Fibroblast of skin of right quadriceps (primary cell): ENCODE data around the gene AQP12A.
"Not testable (repeated sequence)": the region's sequence is repeated elsewhere in the genome, so short reads cannot be mapped to it uniquely, and the experiment has no call there.

ENCODE experiments used
- DNase-seq: peaks from one replicate; pipeline ENCODE4 v3.0.0-alpha.2; 2013

AQP12A gene

DNA sequence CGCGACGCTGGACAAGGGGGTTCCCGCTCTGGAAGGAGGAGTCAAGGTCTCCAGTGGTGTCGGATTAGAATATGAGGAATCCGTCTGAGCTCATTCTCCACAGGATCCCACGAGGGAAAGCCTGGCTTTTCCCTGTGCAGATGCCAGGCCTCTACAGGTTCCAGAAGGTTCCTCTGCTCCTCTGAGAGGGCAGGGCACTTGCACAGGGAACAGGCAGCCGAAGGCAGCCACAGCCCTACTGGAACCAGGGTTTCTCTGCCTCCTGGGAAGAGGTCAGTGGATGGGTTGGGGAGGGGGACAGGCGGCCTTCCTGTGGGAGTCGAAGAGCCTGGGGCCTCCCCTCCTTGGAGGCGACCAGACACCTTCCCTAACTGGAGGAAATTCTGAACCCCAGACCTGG lies 1.7 kb upstream of the AQP12A start:
- DNase-seq: no peak

DNA sequence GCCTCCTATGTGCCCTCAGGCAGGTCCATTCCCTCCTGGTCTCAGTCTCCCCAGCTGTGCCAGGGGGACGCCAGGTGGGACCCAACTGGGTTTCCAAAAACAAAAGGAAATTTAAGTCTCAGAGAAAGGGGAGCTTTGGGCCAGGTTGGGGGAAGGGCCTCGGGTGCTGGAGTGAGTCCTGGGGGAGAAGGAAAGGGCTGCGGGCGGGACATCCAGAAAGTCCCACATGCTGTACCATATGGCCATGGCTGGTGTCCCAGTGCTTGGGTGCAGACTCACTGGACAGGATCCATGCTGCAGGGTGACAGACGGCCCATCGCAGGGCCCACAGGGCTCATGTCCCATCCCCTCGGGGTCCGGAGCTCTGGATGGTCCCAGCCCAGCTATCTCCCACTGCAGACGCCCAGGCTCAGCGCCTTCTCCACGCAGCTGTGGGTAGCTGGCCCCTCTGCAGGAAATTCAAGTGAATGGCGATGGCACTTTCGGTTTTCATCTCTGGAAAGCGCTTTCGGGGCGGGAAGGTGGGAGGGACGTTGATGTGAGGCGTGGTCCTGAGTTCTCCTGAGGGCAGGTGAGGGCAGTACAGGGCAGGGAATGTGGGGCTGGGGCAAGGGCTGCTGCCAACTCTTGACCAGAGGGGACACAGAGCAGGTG lies 1.1 kb upstream of the AQP12A start:
- DNase-seq: not testable (repeated sequence)

DNA sequence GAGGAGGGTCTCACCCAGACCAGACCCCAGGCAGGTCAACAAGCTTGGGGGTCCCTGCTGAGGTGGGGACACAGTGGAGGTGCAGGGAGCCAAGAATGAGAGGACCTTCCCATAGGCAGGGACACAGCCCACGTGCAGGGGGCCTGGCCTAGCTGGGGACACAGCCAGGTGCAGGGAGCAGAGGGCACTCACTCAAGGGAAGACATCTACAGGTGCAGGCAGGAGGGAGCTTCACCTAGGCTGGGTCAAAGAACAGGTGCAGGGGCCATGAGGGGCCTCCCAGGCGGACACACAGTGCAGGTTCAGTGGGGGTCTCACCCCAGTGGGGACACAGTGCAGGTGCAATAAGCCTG lies 615 bp upstream of the AQP12A start:
- DNase-seq: not testable (repeated sequence)

DNA sequence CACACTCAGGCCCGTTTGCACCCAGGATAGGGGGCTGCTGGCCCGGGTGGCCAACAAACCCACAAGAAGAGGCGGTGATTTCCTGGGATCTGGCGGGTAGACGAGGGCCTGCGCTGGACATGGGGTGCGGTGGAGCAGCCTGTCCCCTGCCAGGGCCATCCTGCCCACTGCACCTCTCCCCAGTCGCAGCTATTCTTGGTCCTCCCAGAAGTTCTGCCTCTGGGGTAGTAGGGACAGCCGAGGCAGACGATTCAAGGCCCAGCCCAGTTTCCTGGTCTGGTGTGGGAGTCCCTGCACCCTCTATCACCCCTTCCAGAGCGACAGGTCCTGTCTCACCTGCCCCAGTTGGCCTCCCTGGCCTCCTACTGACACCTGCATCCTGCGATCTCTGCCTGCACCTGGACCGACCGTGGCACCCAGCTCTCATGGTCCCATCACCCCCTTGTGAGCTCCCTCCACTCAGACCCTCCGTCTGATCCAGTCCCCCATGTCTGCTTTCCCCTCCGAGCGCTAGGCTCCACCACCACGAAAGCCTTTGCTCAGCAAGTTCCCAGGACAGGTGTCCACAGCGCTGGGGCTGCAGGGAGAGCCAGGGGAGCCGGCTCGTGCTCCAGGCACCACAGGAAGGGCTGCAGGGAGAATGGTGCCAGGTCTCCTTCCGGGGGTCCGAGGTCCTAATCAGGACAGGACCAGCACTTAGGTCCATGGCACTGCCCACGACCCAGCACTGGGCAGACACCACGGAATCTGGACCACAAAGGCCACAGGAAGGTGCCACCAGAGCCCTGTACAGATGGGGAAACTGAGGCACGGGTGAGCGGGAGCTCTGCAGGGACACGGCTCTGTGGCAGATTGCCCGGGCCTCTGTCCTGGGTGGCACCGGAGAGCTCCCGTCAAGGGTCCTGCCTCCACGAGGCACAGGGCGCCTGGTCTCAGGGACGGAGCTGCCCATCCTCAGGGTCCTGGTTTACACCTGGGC lies 1.2 kb downstream of the AQP12A start:
- not testable (repeated sequence) for DNase-seq

DNA sequence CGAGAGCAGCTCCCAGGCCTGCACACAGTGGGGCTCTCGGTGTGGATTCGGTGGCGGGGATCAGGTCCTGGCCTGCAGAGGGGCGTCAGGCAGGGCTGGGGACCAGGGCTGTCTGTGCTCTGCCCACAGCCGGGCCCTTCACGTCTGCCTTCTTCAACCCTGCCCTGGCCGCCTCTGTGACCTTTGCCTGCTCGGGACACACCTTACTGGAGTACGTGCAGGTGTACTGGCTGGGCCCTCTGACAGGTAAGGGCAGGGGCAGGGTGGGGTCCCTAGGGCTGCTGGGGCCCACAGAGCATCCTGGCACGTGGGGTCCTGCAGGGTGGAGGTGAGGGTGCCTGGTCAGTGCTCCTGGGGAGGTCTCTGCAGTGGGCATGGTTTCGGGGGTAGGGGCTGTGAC lies 2.6 kb downstream of the AQP12A start:
- not testable (repeated sequence) for DNase-seq

DNA sequence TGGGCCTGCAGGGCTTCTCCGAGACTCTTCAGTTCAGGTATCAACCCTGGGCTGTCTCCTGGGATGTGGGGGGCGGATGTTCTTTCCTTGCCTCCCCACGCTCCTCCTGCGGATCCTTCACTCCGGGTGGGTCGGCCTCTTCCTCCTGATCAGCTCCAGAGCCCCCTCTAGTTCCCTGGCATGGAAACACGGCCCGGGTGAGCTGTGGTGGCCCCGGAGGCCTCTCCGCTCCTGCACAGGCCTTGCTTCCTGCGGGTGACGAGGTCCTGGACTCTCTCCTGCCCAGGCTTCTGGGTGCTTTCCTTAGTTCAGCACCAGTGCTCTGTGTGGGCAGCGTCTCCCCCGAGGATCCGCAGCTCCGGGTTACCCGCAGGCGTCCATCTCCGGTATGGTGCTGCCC lies 3.9 kb downstream of the AQP12A start:
- DNase-seq: not testable (repeated sequence)

DNA sequence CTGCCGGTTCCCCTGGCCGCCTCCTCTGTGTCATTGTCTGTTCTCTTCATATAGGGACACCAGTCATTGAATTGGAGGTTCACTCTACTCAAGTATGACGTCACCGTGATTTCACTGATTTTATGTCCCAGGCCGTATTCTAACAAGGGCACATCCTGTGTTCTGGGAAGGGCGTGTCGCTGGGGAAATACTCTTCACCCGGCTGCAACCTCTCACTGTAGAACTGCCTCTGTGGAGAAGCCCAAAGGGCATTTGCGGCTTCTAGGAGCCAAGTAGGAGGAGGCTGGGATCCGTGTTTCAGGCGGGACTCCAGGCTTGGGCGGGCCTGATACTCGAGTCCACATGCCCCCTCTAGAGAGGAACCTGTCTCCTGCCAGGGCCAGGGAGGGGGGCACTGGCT lies 4.8 kb downstream of the AQP12A start:
- DNase-seq: not testable (repeated sequence)

DNA sequence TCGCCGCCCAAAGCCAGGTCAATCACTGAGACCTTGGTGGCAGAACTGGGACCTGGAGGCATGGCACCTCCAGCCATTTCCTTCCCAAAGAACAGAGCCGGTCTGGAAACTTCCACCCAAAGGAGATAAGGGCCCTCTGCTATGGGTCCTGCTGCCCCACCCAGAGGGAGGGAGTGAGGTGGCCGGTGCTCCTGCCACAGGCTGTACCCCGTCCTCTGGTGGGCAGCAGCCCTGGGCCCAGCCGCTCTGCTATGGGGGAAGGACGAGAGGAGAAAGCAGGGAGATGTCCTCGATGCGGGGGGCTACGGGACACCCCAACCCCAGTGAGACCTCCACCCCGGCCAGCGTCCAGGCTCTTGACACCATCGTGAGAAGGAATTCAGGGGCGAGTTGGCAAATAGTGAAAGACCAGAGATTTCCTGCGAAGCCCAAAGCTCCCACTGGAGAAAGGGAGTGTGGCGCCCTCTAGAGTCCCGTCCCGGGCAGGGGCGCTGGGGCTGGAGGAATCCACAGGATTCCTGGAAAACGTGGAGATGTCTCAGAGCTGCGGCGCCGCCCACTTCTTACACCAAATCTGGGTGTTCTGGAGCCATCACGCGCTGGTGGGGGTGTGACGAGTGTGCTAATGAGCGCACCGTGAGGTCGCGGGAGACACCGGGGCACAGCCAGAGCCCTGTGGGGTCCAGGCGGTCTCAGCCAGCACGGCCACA lies 7.3 kb downstream of the AQP12A start:
- DNase-seq: not testable (repeated sequence)

DNA sequence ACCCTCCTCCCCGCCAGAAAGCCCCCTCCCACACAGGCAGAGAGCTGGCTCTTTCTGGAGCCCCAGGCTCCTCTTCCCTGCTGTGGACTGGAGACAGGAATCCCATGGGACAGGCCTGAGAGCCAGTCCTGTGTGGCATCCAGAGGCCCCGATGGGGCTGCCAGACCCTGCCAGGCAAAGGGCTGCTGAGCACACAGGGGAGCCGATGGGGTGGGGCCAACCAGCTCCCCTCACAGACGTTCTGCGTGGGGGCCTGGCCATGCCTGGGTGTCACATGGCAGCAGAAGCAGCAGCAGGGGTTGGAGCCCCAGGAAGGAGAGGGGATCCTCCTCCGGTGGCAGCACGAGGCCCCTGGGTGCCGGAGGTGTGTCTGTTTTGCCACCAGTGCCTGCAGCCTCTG lies 8.2 kb downstream of the AQP12A start:
- not testable (repeated sequence) for DNase-seq

DNA sequence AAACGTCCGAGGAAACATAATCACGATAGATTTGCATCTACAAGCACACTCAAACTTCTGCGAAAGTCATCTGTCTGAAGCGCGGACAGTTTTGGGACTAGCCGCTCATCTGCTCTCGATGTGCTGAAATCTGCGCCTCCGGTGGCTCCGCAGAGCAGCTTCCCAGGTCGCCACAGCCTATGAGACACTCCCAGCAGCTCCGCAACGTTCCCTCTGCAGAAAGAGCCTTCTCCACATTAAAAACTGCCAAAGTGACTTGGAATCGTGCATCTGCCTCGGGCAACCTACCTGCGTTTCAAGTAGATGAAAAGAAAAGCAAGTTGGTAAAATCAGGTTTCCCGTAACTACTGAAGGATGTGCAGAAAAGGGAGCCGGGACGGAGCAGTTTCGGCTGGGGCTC lies 8.9 kb downstream of the AQP12A start:
- not testable (repeated sequence) for DNase-seq

DNA sequence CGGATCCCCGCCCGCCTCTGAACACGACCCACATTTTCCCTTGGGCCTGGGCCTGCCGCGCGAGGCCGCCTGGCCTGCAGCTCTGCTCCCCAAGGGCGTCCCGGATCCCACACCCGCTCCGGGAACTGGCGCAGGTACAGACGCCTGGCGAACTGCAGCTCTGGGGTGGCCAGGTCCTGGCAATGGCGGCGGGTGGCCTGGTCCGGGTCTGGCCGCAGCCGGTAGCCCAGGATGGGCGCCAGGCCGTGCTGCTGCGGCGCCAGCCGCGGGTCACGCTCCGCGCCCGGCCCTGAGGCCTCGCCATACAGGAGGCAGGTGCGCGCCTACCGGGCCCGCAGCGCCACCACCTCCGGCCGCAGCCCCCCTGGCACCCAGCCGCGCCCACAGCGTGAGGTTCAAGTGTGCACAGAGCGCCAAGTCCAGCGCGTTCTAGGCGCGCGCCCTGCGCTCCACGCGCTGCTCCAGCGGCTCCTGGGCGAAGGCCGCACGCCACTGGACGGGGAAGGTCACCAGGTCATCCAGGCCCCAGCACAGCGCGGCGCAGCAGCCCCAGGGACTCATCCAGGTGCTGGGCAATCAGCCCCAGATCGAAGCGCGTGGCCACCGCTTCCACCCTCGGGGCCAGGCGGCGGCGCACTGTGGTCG lies 9.5 kb downstream of the AQP12A start:
- DNase-seq: no peak

DNA sequence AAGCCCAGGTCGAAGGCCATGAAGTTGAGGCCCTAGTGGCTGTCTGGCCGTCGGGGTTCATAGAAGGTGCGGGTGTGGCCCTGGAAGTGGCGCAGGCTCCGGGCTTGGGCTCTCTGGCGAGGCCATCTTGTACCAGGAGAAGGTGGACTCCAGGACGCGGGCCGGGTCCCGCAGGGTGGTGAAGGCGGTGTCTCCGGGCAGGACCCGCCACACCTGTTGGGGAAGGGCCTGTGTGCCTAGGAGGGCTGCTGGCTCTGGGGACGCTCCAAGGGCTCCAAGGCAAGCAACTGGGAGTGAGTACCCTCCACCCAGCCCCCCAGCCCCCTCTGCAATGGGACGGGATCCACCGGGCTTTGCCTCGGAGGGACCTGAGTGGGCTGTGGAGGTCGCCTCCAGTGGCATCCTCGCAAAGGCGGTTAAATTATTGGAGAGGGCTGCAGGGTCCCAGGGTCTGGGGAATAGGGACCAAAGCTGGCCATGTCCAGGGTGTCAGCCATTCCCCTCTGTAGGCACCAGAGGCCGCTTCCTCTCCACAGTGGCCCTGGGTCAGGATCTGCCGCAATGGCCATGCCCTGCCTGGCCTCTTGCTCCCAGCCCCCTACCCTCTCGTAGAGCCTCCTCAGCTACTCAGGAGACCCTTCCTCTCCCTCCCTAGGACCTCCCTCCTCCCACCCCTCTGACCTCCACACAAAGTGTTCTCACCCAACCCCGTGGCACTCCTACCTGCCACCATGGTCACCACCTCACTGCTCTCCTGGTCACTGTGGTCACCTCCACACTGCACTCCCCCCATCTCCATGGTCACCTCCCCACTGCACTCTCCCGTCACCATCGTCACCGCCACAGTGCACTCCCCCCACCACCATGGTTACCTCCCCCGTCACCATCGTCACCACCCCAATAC lies 10.3 kb downstream of the AQP12A start:
- DNase-seq: no peak

DNA sequence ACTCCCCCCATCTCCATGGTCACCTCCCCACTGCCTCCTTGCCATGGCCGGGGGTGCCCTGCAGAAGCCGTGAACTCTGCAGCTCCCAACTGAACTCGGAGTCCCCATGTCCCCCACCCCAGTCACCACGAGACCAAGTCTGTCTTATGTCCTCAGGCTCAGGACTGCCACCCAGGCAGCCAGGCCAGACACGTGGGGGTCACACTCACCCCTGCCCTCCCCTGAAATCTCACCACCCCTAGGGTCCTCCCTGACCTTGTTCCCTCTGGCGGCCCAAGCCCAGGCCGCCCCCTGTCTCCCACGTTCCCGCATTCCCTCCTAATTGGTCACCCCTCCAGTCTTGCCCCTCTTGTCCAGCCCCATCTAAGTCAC lies 11.0 kb downstream of the AQP12A start:
- DNase-seq: no peak

DNA sequence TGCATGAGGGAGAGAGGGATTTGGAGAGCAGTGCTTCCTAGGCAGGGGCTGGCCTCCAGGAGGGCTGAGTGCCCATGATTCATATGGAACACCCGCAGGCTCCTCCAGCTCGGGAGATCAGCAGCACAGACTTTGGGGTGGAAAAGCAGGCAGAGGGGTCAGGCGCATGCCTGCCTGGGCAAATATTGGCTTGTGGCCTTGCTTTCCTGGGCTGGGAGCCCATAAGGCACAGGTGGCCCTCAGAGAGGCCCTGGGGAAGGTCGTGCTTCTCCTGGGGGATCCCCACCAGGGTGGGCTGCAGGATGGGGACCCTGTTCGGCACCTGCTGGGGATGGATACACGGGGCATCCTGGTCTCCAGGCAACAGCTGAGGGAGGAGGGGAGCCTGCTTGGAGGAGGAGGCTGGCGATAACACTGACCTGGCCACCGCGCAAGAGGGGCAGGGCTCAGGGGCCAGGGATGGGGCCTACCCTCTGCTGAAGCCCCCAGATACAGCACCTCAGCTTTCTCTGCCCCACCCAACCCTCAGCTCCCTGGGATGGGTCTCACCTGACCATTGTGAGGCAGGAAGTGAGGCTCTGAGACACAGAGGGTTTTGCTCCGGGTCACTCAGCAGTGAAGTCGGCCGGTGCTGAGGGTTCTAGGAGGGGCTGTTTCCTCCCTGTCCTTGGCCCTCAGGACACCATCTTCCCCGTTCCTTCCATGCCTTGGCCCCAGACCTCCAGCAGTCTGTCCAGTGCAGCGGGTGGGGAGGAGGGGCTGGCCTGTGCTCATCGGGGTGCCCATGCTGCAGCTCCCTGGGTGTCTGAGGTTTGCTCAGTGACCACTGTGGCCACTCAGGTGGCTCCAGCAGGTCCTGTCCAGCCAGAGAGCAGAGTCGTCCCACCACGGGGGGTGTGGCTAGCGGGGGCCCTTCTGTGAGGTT lies 12.0 kb downstream of the AQP12A start:
- DNase-seq: no peak

DNA sequence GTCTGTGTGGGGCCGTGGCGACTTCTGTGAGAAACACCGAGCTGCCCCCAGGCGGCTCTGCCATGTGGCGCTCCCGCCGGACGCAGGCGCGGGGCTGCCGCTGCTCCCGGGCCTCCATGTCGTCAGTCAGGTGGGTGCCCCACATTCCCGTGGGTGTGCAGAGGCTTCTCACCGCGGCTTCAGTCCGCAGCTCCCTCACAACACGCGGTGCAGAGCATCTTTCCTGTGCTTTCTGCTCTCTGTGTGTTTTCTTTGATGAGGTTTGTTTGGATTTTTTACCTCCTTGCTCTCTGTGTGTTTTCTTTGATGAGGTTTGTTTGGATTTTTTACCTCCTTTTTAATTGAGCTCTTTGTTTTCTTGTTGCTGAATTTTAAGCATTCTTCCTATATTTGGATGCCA lies 13.0 kb downstream of the AQP12A start:
- DNase-seq: no peak

DNA sequence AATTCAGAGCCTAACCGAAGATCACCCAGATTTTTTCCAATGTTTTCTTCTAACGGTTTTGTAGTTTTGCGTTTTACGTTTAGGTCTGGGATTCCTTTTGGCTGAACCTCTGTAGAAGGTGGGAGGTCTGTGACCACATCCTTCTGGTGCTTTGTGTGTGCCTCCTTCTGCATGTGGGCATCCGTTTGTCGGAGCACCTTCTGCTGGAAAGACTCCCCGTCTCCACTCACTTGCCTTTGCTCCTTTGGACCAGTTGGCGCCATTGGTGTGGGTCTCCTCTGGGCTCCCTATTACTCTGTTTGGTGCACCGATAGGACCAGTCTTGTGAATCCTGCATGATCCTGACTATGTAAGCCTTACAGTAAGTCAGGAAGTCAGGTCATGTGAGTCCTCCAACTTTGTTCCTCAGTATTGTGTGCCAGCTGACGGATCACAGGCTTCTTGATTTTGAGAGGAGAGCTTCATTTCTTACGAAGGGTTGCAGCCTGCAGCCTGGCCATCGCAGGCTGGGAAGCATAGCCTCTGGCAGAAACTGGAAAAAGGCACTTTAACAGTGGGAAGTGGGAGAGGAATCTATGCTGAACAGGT lies 13.6 kb downstream of the AQP12A start:
- DNase-seq: no peak

DNA sequence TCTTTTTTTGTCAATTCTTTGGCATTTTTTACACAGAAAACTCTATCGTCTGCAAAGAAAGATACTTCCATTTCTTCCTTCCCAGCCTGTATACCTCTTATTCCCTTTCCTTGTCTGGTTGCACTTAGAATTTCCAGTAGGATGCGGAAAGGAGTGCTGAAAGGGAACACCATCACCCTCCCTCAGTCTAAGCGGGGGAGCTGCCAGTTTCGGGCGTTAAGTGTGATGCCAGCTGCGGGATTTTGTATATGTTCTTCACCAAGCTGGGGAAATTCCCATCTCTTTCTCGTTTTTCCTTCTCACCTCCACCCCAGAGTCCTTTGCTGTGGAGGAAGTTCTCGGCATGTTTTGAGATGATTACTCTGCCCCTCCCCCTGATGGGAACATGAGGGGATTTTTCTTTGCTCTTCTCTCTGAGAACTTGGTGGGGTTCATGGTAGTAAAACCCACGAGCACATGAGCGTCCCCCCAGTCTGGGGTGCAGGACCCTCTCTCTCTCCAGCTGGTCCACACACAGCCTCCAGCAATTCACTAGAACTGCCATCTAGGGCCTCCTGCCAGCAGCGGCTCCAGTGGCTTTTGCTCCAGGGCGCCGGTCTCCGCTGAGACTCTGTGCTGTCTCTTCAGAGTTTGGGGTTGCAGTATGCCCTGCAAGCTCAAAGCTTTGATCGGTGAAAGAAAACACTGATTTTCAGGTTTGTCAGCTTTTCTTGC lies 15.5 kb downstream of the AQP12A start:
- DNase-seq: no peak

DNA sequence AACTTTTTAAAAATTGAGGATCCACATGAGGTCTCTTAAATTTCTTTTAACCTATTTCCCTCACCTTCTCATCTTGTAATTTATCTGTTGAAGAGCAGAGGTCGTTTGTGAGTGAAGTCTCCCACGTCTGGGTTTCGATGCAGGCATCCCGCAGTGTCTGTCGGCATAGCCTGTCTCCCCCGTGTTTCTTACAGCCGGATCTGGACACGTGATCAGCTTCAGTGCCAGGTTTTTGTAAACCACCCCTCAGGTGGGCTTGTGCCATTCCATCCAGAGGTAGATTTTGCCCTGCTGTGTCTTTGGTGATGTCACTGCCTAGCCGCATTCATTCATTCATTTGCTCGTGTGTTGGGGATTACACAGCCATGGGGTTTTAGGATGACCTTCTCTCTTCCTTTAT lies 16.2 kb downstream of the AQP12A start:
- no peak for DNase-seq

DNA sequence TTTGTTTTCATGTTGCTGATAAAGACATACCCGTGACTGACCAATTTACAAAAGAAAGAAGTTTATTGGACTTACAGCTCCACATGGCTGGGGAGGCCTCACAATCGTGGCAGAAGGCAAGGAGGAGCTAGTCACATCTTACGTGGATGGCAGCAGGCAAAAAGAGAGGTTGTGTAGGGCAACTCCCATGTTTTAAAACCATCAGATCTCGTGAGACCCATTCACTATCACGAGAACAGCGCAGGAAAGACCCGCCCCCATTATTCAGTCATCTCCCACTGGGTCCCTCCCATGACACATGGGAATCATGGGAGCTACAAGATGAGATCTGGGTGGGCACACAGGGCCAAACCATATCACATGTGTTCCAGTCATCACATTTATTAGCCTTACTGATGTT lies 16.8 kb downstream of the AQP12A start:
- no peak for DNase-seq

DNA sequence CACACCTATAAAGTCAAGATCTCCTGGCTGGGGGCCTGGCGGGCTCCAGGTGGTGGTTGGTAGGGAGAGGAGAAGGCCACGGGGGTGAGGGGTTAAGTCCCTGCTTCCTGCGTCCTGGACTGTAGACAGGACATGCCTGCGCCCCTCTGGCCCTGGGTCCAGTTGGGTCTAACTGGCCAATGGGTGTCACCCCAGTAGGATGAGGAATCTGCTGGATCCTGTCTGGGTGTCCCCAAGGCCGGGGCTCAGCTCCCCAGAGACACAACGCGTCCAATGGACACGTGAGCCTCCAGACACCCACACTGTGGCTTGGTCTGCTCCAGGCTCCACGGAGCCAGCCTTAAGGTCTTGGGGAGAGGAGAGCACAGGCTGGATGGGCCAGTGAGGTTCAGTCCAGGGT lies 19.6 kb downstream of the AQP12A start:
- no peak for DNase-seq
